Measurements from ENCODE around the gene LETM1.

Gene LETM1

GRCh38 chr4:1789552-1789951, 66.4 kb downstream of the LETM1 start:
- ATAC-seq, result no peak
- TF ChIP-seq ARNTL (CRISPR knock-in tag; IDR thresholded peaks at IDR 0.05; ENCODE audit: borderline replicate concordance, low read depth), result no peak
- TF ChIP-seq PPARA (CRISPR knock-in tag; IDR thresholded peaks at IDR 0.05; ENCODE audit: borderline replicate concordance), result no peak
- no peak for TF ChIP-seq RARB (CRISPR knock-in tag; IDR thresholded peaks at IDR 0.05)
- no peak for TF ChIP-seq TOX (CRISPR knock-in tag; IDR thresholded peaks at IDR 0.05; ENCODE audit: borderline replicate concordance)
- TF ChIP-seq PATZ1 (CRISPR knock-in tag; IDR thresholded peaks at IDR 0.05; ENCODE audit: borderline replicate concordance), result no peak
- TF ChIP-seq ZNF70 (CRISPR knock-in tag; IDR thresholded peaks at IDR 0.05), result no peak
- no peak for TF ChIP-seq ZNF565 (CRISPR knock-in tag; conservative IDR thresholded peaks at IDR 0.05; ENCODE audit: low read depth)
- TF ChIP-seq CREB5 (CRISPR knock-in tag; IDR thresholded peaks at IDR 0.05; ENCODE audit: low read depth), result no peak
- no peak for TF ChIP-seq POU6F1 (CRISPR knock-in tag; IDR thresholded peaks at IDR 0.05; ENCODE audit: borderline replicate concordance, low read depth)
- no peak for TF ChIP-seq CSRNP3 (CRISPR knock-in tag; IDR thresholded peaks at IDR 0.05)
- no peak for TF ChIP-seq ISL1 (CRISPR knock-in tag; IDR thresholded peaks at IDR 0.05)

GRCh38 chr4:1788254-1788973, 67.5 kb downstream of the LETM1 start:
- no peak for ATAC-seq
- TF ChIP-seq ZFP30 (CRISPR knock-in tag; IDR thresholded peaks at IDR 0.05), result no peak
- no peak for TF ChIP-seq TCF4 (CRISPR knock-in tag; IDR thresholded peaks at IDR 0.05; ENCODE audit: borderline replicate concordance)
- TF ChIP-seq ZC3H10 (CRISPR knock-in tag; IDR thresholded peaks at IDR 0.05), result no peak
- no peak for TF ChIP-seq ZNF8 (CRISPR knock-in tag; IDR thresholded peaks at IDR 0.05)
- TF ChIP-seq TOX (CRISPR knock-in tag; IDR thresholded peaks at IDR 0.05; ENCODE audit: borderline replicate concordance), result no peak
- no peak for TF ChIP-seq PPARA (CRISPR knock-in tag; IDR thresholded peaks at IDR 0.05; ENCODE audit: borderline replicate concordance)
- no peak for TF ChIP-seq PATZ1 (CRISPR knock-in tag; IDR thresholded peaks at IDR 0.05; ENCODE audit: borderline replicate concordance)
- TF ChIP-seq ESRRG (CRISPR knock-in tag; IDR thresholded peaks at IDR 0.05), result no peak
- TF ChIP-seq BACH2 (CRISPR knock-in tag; IDR thresholded peaks at IDR 0.05; ENCODE audit: borderline replicate concordance), result no peak
- TF ChIP-seq TSHZ2 (CRISPR knock-in tag; IDR thresholded peaks at IDR 0.05), result no peak

All from SK-N-SH treated with all-trans-retinoic acid at 6 μM for 48 hours (cell line).